NK-92 treated with Interleukin-12 subunit alpha and Interleukin-12 subunit beta, amount 100 ng/mL, for 24 hours (cell line): ENCODE results near the gene MOCS1.

Experiments used
- DNase-seq: peaks from one replicate; lab custom pipeline; 2025; lab: John Stamatoyannopoulos, UW

The MOCS1 gene

GRCh38 chr6:39924283-39924682 lies 10.0 kb downstream of the MOCS1 start:
- DNase-seq, result no peak

DNA sequence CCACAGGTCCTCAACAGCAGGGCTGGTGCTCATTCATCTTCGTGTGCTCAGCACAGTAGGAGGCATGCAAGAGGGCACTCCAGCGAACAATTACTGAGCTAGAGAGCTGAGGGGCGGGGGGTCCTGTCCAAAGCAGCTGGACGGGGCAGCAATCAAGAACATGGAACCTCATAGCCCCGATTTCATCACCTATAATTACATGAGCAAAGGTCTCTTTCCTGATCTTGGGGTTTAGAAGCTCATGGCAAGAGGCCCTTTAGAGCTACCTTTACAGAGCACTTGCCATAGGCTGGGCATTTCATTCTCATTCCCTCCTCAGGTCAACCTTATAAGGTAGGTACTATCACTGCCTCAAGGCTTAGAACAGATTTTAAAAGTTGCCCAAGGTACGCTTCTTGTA lies 10.4 kb downstream of the MOCS1 start:
- DNase-seq, result no peak

- DNase-seq, result no peak
Measured at GRCh38 chr6:39923394-39923793, 10.9 kb downstream of the MOCS1 start.

GRCh38 chr6:39922821-39923220 lies 11.4 kb downstream of the MOCS1 start:
- no peak for DNase-seq

GRCh38 chr6:39920157-39920556 lies 14.1 kb downstream of the MOCS1 start:
- no peak for DNase-seq

GRCh38 chr6:39918831-39919230 lies 15.4 kb downstream of the MOCS1 start:
- DNase-seq, result no peak

GRCh38 chr6:39917981-39918380 lies 16.3 kb downstream of the MOCS1 start:
- no peak for DNase-seq

DNA sequence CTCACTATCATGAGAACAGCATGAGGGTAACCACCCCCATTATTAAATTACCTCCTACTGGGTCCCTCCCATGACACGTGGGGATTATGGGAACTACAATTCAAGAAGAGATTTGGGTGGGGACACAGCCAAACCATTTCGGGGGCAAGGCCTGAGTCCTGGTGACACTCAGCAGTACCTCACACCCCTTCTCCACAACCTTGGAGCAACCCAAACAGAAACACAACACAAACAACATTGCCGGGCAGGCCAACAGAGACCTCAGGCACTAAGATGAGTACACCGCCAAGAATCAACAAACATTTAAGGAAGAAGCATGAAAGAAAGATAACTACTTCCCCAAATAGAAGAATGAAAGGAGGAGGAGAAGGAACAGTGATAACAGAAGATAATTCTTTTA lies 16.9 kb downstream of the MOCS1 start:
- DNase-seq, result no peak

GRCh38 chr6:39915866-39916265 lies 18.4 kb downstream of the MOCS1 start:
- DNase-seq, result no peak

DNA sequence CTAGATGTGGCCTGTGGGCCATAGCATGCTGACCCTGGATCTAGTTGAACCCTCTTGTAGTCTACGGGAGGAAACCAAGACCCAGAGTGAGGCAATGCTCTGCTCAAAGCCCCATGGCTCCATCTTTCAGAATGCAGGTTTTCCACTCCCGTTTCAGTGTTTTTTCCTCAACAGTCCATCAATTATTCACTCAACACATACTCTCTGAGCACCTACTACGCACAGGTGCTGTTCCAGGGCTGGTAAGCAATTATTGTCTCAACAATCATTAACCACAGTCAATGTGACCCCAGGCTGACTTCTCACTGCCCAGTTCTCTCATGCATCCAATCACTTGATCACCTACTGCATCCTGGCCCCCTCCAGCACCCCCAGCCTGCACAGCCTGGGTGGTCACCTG lies 20.0 kb downstream of the MOCS1 start:
- DNase-seq, result no peak

- DNase-seq, result no peak
Measured at GRCh38 chr6:39913391-39913916, 20.8 kb downstream of the MOCS1 start.

GRCh38 chr6:39912446-39912845 lies 21.8 kb downstream of the MOCS1 start:
- no peak for DNase-seq

- DNase-seq, result no peak
Measured at GRCh38 chr6:39911513-39912125, 22.6 kb downstream of the MOCS1 start.

GRCh38 chr6:39910744-39911143 lies 23.5 kb downstream of the MOCS1 start:
- no peak for DNase-seq

DNA sequence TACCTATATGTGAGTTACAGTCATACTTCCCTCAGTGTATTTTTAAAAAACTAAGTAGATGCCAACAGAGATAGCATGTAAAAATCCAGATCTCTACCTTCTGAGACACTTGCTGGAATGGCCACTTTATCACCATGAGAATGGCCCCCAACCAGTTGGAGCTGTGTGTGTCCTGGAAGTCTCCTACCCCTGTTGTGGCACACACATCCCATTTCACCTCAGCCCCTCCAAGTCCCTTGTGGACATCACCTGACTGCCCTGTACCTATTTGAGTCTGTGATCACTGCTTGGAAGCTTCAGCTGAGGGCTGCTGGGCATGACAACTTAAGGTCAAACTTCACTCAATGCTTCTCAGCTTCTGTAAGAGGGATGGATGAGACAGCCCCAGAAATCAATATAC lies 24.1 kb downstream of the MOCS1 start:
- DNase-seq, result no peak

GRCh38 chr6:39909701-39910100 lies 24.6 kb downstream of the MOCS1 start:
- DNase-seq, result no peak

DNA sequence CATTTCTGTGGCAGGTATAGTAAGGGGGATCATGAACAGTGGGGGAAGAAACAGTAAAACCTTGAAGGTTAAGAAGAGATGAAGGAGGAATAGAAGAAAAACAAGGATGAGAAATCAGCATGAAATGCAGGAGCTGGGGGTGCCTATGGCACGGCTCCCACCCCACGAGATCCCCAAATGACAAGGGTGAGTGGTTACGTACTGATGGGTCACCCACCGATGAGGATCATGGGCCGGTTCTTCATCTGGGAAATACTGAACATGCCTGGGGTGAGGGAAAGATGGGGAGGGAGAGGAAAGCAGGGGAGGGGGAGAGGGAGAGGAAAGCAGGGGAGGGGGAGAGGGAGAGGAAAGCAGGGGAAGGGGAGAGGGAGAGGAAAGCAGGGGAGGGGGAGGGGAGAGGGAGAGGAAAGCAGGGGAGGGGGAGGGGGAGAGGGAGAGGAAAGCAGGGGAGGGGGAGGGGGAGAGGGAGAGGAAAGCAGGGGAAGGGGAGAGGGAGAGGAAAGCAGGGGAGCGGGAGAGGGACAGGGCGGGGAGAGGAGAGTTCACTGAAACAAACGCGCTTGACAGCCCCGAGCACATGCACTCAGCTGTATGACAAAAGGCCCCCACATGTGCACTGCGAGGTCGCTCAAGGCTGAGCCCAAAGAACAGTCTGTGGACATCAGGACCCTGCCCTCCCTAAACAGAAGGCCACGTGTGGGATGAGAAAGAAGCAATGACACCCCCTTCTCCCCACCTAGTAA lies 25.3 kb downstream of the MOCS1 start:
- DNase-seq, result no peak

DNA sequence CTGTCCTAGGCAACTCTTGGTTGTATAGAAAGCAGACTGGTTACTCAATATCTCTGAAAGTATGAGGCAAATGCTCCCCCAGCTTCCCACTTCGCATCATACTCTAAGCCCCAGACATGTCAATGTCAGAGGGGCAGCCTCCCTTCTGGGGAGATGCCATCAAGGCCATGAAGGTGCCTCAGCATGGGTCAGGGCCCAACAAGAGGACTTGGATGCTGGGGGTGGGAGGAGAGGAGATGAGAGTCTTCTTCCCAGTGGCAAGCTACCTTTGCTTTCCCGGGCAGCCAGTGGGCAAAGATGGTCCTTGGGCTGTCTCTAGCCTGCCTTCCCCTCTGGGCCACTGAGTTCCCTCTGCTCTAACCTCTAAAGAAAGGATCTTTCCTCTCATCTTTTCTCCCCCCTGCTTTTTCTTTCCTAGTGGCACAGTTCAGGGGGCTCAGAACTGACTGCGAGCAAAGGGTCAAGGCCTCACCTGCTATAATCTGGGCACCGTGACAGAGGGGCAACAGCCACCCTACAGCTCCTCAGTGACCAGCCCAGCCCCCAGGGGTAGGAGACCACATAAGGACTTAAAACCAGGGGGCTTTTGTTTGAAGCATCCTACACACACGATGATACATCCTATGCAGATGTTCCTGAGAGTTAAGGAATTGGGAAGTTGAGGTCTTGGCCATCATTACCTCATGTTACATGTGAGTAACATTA lies 26.2 kb downstream of the MOCS1 start:
- DNase-seq, result no peak

DNA sequence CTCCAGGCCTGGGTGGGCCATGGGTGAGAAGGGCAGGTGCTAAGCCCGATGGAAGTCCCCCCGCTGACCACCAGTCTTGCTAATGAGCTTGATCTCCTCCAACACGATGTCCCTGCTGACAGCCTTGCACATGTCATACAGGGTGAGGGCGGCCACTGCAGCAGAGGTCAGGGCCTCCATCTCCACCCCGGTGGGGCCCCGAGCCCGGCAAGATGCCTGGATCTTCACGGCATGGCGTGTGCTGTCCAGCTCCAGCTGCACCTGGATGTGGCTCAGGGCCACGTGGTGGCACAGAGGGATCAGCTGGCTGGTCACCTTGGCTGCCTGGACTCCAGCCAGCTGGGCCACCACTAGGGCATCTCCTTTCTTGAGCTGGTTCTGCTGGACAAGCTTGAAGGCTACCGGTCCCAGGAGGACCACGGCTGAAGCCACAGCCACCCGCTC lies 27.9 kb downstream of the MOCS1 start:
- DNase-seq, result no peak

DNA sequence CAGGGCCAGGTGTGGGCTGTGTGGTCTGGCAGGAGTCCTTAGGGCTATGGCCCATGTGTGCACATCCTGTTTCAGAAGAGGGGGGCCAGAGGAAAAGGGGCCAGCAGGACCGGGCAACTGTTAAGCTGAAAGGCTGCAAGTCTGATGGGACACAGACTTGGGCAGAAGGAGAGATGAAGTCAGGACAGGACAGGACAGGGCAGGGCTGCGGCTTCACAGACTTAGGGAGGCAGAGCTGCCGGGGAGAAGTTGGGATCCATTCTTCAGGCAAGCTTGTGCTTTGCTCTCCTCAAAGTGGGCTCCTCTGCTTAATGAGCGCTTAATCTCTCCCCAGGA lies 28.7 kb downstream of the MOCS1 start:
- no peak for DNase-seq

- no peak for DNase-seq
Measured at GRCh38 chr6:39904946-39905639, 29.2 kb downstream of the MOCS1 start.

DNA sequence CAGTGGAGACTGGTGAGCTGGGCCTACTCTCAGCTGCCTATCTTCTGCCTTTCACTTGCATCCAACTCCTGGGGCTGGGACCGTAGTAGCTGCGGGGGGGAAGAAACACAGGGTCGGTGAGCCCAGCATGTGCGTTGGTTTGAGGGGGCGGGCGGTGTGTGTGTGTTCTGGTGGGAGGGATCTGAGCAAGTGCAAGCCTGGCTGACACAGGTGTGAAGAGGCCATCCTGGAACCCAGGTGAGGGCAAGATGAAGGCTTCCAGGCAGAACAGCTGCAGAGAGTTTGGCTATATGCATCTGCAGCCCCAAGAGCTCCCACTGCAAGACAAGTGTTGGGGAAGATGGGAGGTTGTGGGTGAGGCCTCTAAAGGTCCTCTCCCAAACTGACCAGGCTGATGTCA lies 30.6 kb downstream of the MOCS1 start:
- no peak for DNase-seq
